Stomach smooth muscle (tissue), 2 donors: Measurements from ENCODE around the gene SRSF8.
"Not testable (repeated sequence)": the region's sequence is repeated elsewhere in the genome, so short reads cannot be mapped to it uniquely, and the experiment has no call there.

Experiments used
- H3K27ac ChIP-seq: one replicate; pipeline ENCODE4 v1.7.0; 2013; ENCODE audit warnings: mild to moderate bottlenecking, low read length, inconsistent platforms
- H3K27me3 ChIP-seq, 2 donors: one replicate each; pipeline ENCODE4 v1.7.0; 2013; ENCODE audit warnings: low read length in 2 of 2; ENCODE audit not compliant: insufficient read depth in 2 of 2, control insufficient read depth in 1 of 2
- H3K36me3 ChIP-seq, 2 donors: one replicate each; pipeline ENCODE4 v1.7.0; 2013; ENCODE audit warnings: low read length in 2 of 2; ENCODE audit not compliant: control insufficient read depth in 2 of 2, insufficient read depth in 2 of 2
- H3K4me1 ChIP-seq: one replicate; pipeline ENCODE4 v1.7.0; 2013; ENCODE audit warnings: low read length; ENCODE audit not compliant: control insufficient read depth, insufficient read depth
- H3K4me3 ChIP-seq, 2 donors: one replicate each; pipeline ENCODE4 v1.7.0; 2013; ENCODE audit warnings: low read length in 2 of 2
- H3K9ac ChIP-seq, 2 donors: one replicate each; pipeline ENCODE4 v1.7.0; 2013; ENCODE audit warnings: low read length in 2 of 2, mild to moderate bottlenecking in 1 of 2
- H3K9me3 ChIP-seq, 2 donors: one replicate each; pipeline ENCODE4 v1.7.0; 2013; ENCODE audit warnings: low read length in 2 of 2; ENCODE audit not compliant: control insufficient read depth in 2 of 2
- donor health status: healthy.
- donor health status: Pancreatic carcinoma.

SRSF8 gene

DNA sequence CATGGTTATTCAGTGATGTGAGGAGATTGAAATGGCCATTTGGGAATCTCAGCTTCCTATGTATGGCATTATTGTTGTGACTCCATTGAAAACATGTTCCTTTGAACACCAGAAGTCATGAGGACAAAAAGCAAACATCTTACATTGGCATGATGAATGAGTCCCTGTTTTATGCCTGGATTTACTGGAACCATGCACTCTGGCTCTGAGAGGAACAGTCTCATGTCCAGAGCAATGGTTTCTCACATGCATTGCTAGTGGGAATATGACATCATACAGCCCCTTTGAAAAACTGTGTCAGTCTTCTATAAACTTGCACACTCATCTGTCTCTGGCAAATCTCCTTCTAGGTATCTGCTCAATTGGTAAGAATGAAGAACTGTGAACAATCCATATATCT is 20.9 kb upstream of the SRSF8 start:
- Histone ChIP-seq H3K9me3 (no peaks in the 10 kb centered on the region), H3K4me1 (no peaks in the 10 kb centered on the region), H3K9ac (no peak overlapping the region), H3K4me3 (no peak overlapping the region), H3K27ac (no peak overlapping the region), H3K36me3 (no peaks in the 10 kb centered on the region), H3K27me3 (peaks cover 6 to 16% of the 10 kb centered on the region in 2 donors)

DNA sequence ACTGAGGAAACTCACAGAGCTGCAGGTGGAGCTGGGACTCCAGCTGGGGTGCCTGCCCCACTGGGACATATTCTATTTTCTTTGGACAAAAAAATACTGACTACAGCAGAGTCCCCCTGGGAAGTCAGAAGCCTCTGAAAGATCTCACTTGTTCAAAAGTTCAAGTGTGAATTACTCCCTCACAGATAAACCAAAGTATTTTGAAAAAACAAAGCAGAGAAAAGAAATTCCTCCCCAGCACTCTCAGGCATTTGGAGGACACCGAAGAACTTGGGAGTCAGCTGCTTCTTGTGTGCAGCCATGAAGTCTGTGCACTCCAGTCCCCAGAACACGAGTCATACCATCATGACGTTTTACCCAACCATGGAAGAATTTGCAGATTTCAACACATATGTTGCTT is 17.6 kb upstream of the SRSF8 start, which contains the start of gene KDM4F:
Gene KDM4F (plus strand): TSS at position 301 of the 400 bp plus-strand sequence.
- H3K9me3 ChIP-seq, H3K27ac ChIP-seq, H3K4me3 ChIP-seq, H3K36me3 ChIP-seq, H3K9ac ChIP-seq, H3K4me1 ChIP-seq: not testable (repeated sequence)
- peaks cover 3 to 12% of the 10 kb centered on the region in 2 donors for H3K27me3 ChIP-seq

DNA sequence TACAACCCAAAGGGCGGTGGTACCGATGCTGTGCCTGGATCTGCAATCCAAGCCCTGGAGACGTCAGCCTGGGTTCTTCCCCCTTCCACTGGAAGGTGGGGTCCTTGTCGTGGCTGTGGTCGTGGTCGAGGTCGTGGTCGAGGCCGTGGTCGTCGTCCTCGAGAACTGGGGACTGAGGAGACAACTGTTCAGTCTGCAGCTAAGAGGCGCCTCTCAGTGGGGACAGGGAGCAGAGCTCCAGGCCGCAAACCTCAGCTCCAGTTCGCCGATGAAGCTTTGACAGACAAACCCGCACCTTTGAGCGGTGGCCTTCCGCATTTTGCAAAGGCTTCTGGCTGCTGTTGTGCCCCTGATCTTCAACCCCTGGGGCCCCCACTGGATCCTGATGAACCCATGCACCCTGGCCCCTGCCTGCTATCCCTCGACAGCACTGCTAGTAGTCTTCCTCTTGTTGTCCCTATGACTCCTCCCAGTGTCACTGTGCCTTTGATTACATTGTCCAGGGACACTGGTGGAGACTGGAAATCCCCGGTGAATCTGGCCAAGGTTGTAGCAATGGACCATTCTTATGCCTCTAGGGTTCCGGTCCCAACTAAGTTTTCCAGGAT is 16.0 kb upstream of the SRSF8 start:
- Histone ChIP-seq H3K4me3 (no peak overlapping the region), H3K9ac (no peak overlapping the region), H3K36me3 (no peaks in the 10 kb centered on the region), H3K27me3 (peaks cover 0 to 10% of the 10 kb centered on the region in 2 donors), H3K27ac (no peak overlapping the region), H3K4me1 (no peaks in the 10 kb centered on the region), H3K9me3 (no peaks in the 10 kb centered on the region)

DNA sequence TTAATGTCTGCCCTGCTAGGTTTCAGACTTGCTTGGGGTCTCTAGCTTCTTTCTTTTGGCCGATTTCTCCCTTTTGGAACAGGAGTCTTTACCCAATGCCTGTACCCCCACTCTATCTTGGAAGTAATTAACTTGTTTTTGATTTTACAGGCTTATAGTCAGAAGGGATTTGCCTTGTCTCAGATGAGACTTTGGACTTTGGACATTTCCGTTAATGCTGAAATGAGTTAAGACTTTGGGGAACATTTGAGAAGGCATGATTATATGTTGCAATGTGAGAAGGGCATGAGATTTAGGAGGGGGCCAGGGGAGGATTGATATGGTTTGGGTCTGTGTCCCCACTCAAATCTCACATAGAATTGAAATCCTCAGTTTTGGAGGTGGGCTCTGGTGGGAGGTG is 12.4 kb upstream of the SRSF8 start:
- Histone ChIP-seq H3K9me3 (no peaks in the 10 kb centered on the region), H3K27ac (no peak overlapping the region), H3K9ac (no peak overlapping the region), H3K4me1 (no peaks in the 10 kb centered on the region), H3K36me3 (no peaks in the 10 kb centered on the region), H3K4me3 (no peak overlapping the region), H3K27me3 (peaks cover 0 to 10% of the 10 kb centered on the region in 2 donors)

DNA sequence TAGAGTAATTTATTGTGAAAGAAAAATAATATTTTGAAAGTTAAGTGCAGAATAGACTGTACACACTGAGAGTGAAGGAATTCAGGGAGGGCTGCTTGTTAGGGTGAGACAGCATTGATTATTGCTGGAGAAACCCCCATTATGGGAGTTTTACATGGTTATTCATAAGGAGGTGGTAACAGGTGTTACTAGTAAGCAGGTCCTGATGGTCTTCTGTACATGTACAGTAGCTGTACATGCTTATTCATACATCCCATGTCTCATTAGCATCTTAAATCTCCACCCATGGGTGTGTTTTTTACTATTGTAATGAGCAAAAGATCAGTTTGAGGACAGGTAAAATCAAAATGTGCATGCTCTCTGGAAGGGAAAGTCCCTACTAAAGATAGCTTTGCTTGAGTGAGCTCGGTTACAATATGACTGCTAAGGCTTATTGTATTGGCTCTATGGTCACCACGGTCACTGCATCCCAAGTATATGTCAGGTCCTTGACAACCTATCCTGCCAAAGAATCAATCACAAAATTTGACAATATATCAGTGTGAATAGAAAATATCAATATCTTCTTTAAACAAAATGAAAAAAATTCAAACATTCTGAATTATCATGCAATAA is 11.3 kb upstream of the SRSF8 start:
- Histone ChIP-seq H3K9me3 (no peaks in the 10 kb centered on the region), H3K4me1 (no peaks in the 10 kb centered on the region), H3K27ac (no peak overlapping the region), H3K9ac (no peak overlapping the region), H3K27me3 (peaks cover 0 to 7% of the 10 kb centered on the region in 2 donors), H3K36me3 (no peaks in the 10 kb centered on the region), H3K4me3 (no peak overlapping the region)

DNA sequence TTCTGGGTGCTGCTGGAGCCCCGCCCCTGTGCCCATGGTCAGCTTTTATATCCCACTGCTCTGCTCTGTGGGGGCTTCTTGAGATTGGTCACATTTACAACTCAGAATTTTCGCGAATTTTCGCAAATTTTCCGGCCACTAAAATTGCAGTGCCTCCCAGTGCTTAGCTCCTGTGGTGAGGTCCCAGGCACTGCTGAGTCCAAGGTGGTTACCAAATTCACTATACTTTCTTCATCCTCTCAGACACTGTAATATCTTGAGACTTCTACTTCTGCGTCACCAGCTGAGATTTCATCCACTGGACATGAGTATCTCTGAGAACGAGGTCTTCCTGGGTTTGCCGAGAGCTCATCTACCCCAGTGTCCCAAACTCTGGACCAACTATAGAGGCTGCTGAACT is 8.8 kb upstream of the SRSF8 start:
- H3K4me1 ChIP-seq, result no peaks in the 10 kb centered on the region
- H3K9me3 ChIP-seq, result no peaks in the 10 kb centered on the region
- no peak overlapping the region for H3K9ac ChIP-seq
- peaks cover 0 to 5% of the 10 kb centered on the region in 2 donors for H3K27me3 ChIP-seq
- H3K36me3 ChIP-seq, result no peaks in the 10 kb centered on the region
- no peak overlapping the region for H3K4me3 ChIP-seq
- no peak overlapping the region for H3K27ac ChIP-seq

DNA sequence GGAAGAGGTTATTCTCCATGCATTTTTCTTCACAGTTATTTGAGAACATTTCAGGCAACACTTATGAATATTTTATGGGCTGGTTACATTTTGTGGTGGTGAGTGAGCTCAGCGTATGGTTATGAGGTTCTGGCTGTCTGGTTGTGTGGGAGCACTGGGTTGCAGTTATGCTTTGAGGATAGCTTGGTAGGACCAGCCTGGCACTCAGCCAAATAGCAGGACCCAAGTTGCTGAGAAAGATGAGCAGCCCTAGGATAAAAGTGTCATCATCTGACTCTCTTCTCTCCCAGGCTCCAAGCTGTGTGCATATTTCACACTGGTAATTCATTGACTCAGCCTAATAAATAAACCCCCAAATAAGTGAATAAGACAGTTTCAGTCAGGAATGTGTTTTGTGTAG is 8.1 kb upstream of the SRSF8 start:
- Histone ChIP-seq H3K27ac (no peak overlapping the region), H3K4me1 (no peaks in the 10 kb centered on the region), H3K36me3 (no peaks in the 10 kb centered on the region), H3K4me3 (no peak overlapping the region), H3K9ac (no peak overlapping the region), H3K27me3 (peaks cover 0 to 5% of the 10 kb centered on the region in 2 donors), H3K9me3 (no peaks in the 10 kb centered on the region)

DNA sequence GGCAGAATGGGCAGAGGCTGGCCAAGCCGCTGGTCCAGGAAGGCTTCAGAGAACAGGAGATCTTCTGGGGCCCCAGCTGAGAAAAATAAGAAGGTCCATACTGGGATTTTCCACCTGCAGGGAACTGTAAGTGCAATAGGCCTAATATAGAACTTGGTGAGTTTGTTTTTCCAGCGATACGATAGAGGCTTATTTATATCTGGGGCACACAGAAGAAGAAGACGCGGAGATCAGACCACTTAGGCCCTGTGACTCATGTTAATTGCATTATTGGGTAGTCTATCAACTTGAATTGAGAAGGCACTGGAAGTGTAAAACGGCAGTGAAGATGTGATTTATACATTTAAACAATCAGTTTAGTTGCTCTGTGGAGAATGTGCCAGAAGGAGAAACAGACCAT is 7.7 kb upstream of the SRSF8 start:
- Histone ChIP-seq H3K36me3 (no peaks in the 10 kb centered on the region), H3K27ac (no peak overlapping the region), H3K27me3 (peaks cover 0 to under 1% of the 10 kb centered on the region in 2 donors), H3K9ac (no peak overlapping the region), H3K9me3 (no peaks in the 10 kb centered on the region), H3K4me1 (no peaks in the 10 kb centered on the region), H3K4me3 (no peak overlapping the region)

DNA sequence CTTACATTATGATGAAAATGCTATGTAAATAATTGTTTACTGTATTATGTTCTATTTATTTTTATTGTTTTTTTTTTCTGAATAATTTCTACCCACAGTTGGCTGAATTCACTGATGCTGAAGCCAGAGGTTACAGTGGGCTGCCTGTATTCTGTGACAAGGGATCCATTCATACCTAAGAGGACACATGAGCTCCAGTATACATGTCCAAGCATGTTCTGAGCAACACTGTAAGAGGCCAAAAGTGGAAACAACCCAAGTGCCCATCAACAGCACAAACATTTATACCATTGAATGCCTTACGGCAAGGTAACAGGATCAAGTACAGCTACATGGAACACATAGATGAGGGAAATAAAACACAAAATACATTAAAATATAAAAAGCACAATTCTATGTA is 1.4 kb upstream of the SRSF8 start:
- H3K9me3 ChIP-seq, result no peaks in the 10 kb centered on the region
- no peak overlapping the region for H3K9ac ChIP-seq
- peaks cover 5% of the 10 kb centered on the region for H3K4me1 ChIP-seq
- no peak overlapping the region for H3K4me3 ChIP-seq
- no peaks in the 10 kb centered on the region for H3K36me3 ChIP-seq
- no peaks in the 10 kb centered on the region for H3K27me3 ChIP-seq
- H3K27ac ChIP-seq, result no peak overlapping the region

DNA sequence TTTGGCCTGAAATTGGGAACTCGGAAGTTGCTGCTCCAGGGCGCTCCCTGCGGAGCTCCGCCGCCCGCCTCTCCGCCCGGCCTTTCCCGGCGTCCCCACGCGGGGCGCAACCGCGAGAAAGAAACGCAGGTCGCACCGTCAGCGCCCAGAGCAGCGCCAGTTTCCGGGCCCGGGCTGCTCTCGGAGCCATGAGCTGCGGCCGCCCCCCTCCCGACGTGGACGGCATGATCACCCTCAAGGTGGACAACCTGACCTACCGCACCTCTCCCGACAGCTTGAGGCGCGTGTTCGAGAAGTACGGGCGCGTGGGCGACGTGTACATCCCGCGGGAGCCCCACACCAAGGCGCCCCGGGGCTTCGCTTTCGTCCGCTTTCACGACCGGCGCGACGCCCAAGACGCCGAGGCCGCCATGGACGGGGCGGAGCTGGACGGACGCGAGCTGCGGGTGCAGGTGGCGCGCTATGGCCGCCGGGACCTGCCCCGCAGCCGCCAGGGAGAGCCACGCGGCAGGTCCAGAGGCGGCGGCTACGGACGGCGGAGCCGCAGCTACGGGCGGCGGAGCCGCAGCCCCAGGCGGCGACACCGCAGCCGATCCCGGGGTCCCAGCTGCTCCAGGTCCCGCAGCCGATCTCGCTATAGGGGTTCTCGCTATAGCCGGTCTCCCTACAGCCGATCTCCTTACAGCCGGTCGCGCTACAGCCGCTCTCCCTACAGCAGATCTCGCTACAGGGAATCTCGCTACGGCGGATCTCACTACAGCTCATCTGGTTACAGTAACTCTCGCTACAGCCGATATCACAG is 521 bp downstream of the SRSF8 start:
- H3K9me3 ChIP-seq, result no peaks in the 10 kb centered on the region
- H3K36me3 ChIP-seq, result no peaks in the 10 kb centered on the region
- H3K9ac ChIP-seq, result peak overlapping the region; percentile 95 to 98
- H3K4me1 ChIP-seq, result peaks cover 5% of the 10 kb centered on the region
- no peaks in the 10 kb centered on the region for H3K27me3 ChIP-seq
- H3K27ac ChIP-seq, result peak overlapping the region; percentile 92
- peak overlapping the region; percentile 74 to 94 for H3K4me3 ChIP-seq

DNA sequence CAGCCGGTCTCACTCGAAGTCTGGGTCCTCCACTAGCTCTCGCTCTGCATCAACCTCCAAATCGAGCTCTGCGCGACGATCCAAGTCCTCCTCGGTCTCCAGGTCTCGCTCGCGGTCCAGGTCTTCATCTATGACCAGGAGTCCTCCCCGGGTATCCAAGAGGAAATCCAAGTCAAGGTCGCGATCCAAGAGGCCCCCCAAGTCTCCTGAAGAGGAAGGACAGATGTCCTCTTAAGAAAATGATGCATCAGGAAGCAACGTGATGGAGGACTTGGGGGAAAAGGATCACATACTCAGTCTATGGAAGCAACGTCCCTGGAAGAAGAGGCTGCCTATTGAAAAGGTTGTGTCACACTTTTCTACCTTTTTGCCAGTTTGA is 1.1 kb downstream of the SRSF8 start:
- H3K9ac ChIP-seq, result peak overlapping the region; percentile 95 to 98

More for the DNA sequence above, 1.1 kb downstream of the SRSF8 start:
- Histone ChIP-seq H3K9me3 (no peaks in the 10 kb centered on the region), H3K36me3 (no peaks in the 10 kb centered on the region), H3K27ac (peak overlapping the region; percentile 92), H3K4me3 (peak overlapping the region; percentile 74 to 94), H3K27me3 (no peaks in the 10 kb centered on the region), H3K4me1 (peaks cover 5% of the 10 kb centered on the region)
